Thyroid gland (tissue), 4 donors: ENCODE data around the gene MEI1. TPM values are rescaled to one million over a fixed set of nuclear protein-coding genes. Genes with fewer than 3 reads are reported as not detected.
"Not testable (repeated sequence)": the region's sequence is repeated elsewhere in the genome, so short reads cannot be mapped to it uniquely, and the experiment has no call there.

Experiments
- DNase-seq, 2 donors: peaks; one replicate each; pipeline ENCODE4 v3.0.0-alpha.2; 2019
- H3K27ac ChIP-seq, 3 donors: fragments of 200-600 bp; sonication (generic); 1 replicate in 2 of 3; 2 replicates in 1 of 3; pipeline ENCODE4 v1.5.1; 2016 to 2019; ENCODE audit warnings: mild to moderate bottlenecking in 1 of 3, moderate library complexity in 1 of 3
- H3K27me3 ChIP-seq: fragments of 200-600 bp; sonication (generic); one replicate; pipeline ENCODE4 v1.5.1; 2019
- H3K36me3 ChIP-seq, 2 donors: fragments of 200-600 bp; sonication (generic); one replicate each; pipeline ENCODE4 v1.5.1; 2016 to 2019
- H3K4me1 ChIP-seq, 2 donors: fragments of 200-600 bp; sonication (generic); one replicate each; pipeline ENCODE4 v1.5.1; 2017 to 2019
- H3K4me3 ChIP-seq, 3 donors: fragments of 200-600 bp; sonication (generic); replicated peaks in 1 of 3; 1 replicate in 2 of 3; 2 replicates in 1 of 3; pipeline ENCODE4 v1.5.1; 2016; ENCODE audit warnings: mild to moderate bottlenecking in 1 of 3
- H3K9me3 ChIP-seq: fragments of 200-600 bp; sonication (generic); one replicate; pipeline ENCODE4 v1.5.1; 2017
- CTCF ChIP-seq, 6 experiments: fragments of 200-600 bp in 3 of 6; fragments of 450-650 bp in 3 of 6; sonication (generic) in 3 of 6; IDR thresholded peaks; one replicate each; pipeline ENCODE4 v1.5.1; 2016 to 2019; ENCODE audit warnings: antibody characterized with exemption in 6 of 6, mild to moderate bottlenecking in 2 of 6, inconsistent platforms in 1 of 6, moderate library complexity in 1 of 6
- POLR2A ChIP-seq, 2 donors: fragments of 450-650 bp; IDR thresholded peaks; one replicate each; pipeline ENCODE4 v1.6.1; 2017; ENCODE audit warnings: antibody characterized with exemption in 2 of 2, mild to moderate bottlenecking in 2 of 2, moderate library complexity in 1 of 2
- WGBS, 2 donors: methylation state at CpG; one replicate each; pipeline ENCODE4 v1.1.5; 2017; 5-methylcytosine and 5-hydroxymethylcytosine counted together
- intact Hi-C: fragments of 100-400 bp; cut with DNase I; formaldehyde crosslinking; loops from one replicate; pipeline ENCODE4 v1.15.1; 2023
- total RNA-seq, 4 donors: library from RNA; depleted of rRNA; stranded (reverse); fragments of >200 nt; gene quantifications; one replicate each; pipeline ENCODE4 v1.2.3, GENCODE V29; 2016

Gene MEI1
- total RNA-seq, 4 donors from 2014 or later: 0.25 to 5.2 (median 1.4) TPM

GRCh38 chr22:41661713-41662112 is 37.6 kb upstream of the MEI1 start:
- TF ChIP-seq POLR2A (IDR thresholded peaks at IDR 0.05) (no peak), CTCF (IDR thresholded peaks at IDR 0.05) (no peak)
- Histone ChIP-seq H3K27me3 (no peaks in the 10 kb centered on the region), H3K36me3 (peaks cover 75 to 81% of the 10 kb centered on the region in 2 donors), H3K27ac (no peak overlapping the region), H3K4me3 (no peak overlapping the region), H3K9me3 (no peaks in the 10 kb centered on the region), H3K4me1 (peaks cover 0 to 5% of the 10 kb centered on the region in 2 donors)
- intact Hi-C loops: no loop called here
- DNase-seq: no peak
- WGBS, 2 donors: 96% methylated on average over 2 of the region's 2 CpGs

GRCh38 chr22:41663594-41663993 is 35.7 kb upstream of the MEI1 start:
- H3K27me3 ChIP-seq, H3K4me3 ChIP-seq, DNase-seq, H3K27ac ChIP-seq, H3K9me3 ChIP-seq, intact Hi-C loops: not testable (repeated sequence)
- WGBS, 2 donors: 86 to 97% methylated on average over 8 to 9 of the region's 9 CpGs
- peaks cover 56 to 65% of the 10 kb centered on the region in 2 donors for H3K36me3 ChIP-seq
- peaks cover 0 to 15% of the 10 kb centered on the region in 2 donors for H3K4me1 ChIP-seq

GRCh38 chr22:41664490-41664889 is 34.8 kb upstream of the MEI1 start:
- Histone ChIP-seq H3K36me3 (peaks cover 48 to 56% of the 10 kb centered on the region in 2 donors), H3K27me3 (no peaks in the 10 kb centered on the region), H3K27ac (no peak overlapping the region), H3K4me1 (peaks cover 0 to 15% of the 10 kb centered on the region in 2 donors), H3K4me3 (no peak overlapping the region), H3K9me3 (no peaks in the 10 kb centered on the region)
- no peak for TF ChIP-seq POLR2A (IDR thresholded peaks at IDR 0.05)
- no peak for TF ChIP-seq CTCF (IDR thresholded peaks at IDR 0.05)
- intact Hi-C loops: no loop called here
- no peak for DNase-seq

GRCh38 chr22:41664951-41665350 is 34.4 kb upstream of the MEI1 start:
- no peak overlapping the region for H3K27ac ChIP-seq
- WGBS, 2 donors: 88 to 90% methylated on average over 3 of the region's 3 CpGs
- H3K9me3 ChIP-seq: no peaks in the 10 kb centered on the region
- DNase-seq: no peak
- TF ChIP-seq CTCF (IDR thresholded peaks at IDR 0.05) (no peak), POLR2A (IDR thresholded peaks at IDR 0.05) (no peak)
- peaks cover 45 to 52% of the 10 kb centered on the region in 2 donors for H3K36me3 ChIP-seq
- intact Hi-C loops: no loop called here
- H3K4me1 ChIP-seq: peaks cover 0 to 15% of the 10 kb centered on the region in 2 donors
- H3K4me3 ChIP-seq: no peak overlapping the region
- no peaks in the 10 kb centered on the region for H3K27me3 ChIP-seq

- DNase-seq: no peak
Measured at GRCh38 chr22:41668971-41669911, 30.1 kb upstream of the MEI1 start.

GRCh38 chr22:41672096-41672495 is 27.2 kb upstream of the MEI1 start:
- intact Hi-C loops, H3K9me3 ChIP-seq, H3K4me3 ChIP-seq, H3K27me3 ChIP-seq, H3K4me1 ChIP-seq, H3K27ac ChIP-seq, DNase-seq: not testable (repeated sequence)
- WGBS, 2 donors: 93 to 95% methylated on average over 10 of the region's 10 CpGs
- H3K36me3 ChIP-seq: peaks cover 10 to 14% of the 10 kb centered on the region in 2 donors

More at GRCh38 chr22:41668971-41669911, 30.1 kb upstream of the MEI1 start:
- Histone ChIP-seq H3K36me3 (peaks cover 7 to 16% of the 10 kb centered on the region in 2 donors), H3K9me3 (no peaks in the 10 kb centered on the region), H3K4me1 (peaks cover 0 to 15% of the 10 kb centered on the region in 2 donors), H3K27ac (no peak overlapping the region), H3K4me3 (no peak overlapping the region), H3K27me3 (no peaks in the 10 kb centered on the region)
- 85 to 88% methylated on average over 21 of the region's 21 CpGs for WGBS, 2 donors
- no peak for TF ChIP-seq POLR2A (IDR thresholded peaks at IDR 0.05)
- no peak for TF ChIP-seq CTCF (IDR thresholded peaks at IDR 0.05)
- intact Hi-C loops: no loop called here
